ENCODE data around the gene MYF5. TPM values are rescaled to one million over a fixed set of nuclear protein-coding genes. Genes with fewer than 3 reads are reported as not detected.

MYF5 gene
- total RNA-seq, 1 experiment from 2014 or later, result not detected

DNA sequence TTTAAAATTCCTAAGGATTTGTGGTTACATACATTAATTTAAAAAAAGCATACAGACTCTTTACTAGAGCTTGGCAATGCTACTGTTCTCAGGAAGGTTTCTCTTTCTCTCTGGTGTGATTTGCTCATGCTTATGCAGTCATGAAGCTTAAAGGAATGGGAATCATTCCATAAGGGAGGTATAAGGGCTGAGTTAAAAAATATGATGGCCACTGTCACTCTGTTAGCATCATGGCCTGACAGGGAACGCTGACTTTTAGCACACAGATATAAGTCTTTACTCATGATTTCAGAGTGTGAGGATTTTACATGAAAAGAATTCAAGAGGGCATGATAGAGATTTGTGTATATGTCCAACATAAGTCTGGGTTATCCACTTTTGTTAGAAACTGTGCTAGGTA is 3.8 kb downstream of the MYF5 start:
- Histone ChIP-seq H3K4me2 (ENCODE audit: insufficient read depth, insufficient read length, low read length) (no peak overlapping the region), H2BK5ac (ENCODE audit: insufficient read length, low read length) (no peak overlapping the region), H3T11ph (ENCODE audit: low read length) (no peak overlapping the region), H4K20me1 (ENCODE audit: control insufficient read depth, insufficient read depth, insufficient read length) (no peaks in the 10 kb centered on the region), H3K27me3 (ENCODE audit: insufficient read depth, low read length) (peaks cover 3% of the 10 kb centered on the region; the same call in 1 of the 2 replicates), H3K4ac (ENCODE audit: low read depth, low read length) (no peak overlapping the region), H2BK120ac (ENCODE audit: low read depth, low read length, poor library complexity, severe bottlenecking) (no peak overlapping the region), H2AK5ac (ENCODE audit: insufficient read length, low read length) (no peak overlapping the region), H4K8ac (replicated peaks; ENCODE audit: insufficient read length, low read depth, low read length) (no peak overlapping the region), H2AFZ (ENCODE audit: low read length) (no peak overlapping the region), H4K5ac (ENCODE audit: insufficient read length, low read depth, low read length) (no peak overlapping the region), H3K23ac (ENCODE audit: insufficient read length, low read depth, low read length) (no peak overlapping the region), H3K9me3 (ENCODE audit: control insufficient read depth, low read depth, low read length) (no peaks in the 10 kb centered on the region), H3K18ac (ENCODE audit: insufficient read length, low read depth, low read length) (no peak overlapping the region), H3K27ac (ENCODE audit: insufficient read length, low read depth, low read length) (no peak overlapping the region), H2BK20ac (ENCODE audit: low read depth, low read length, poor library complexity, severe bottlenecking) (no peak overlapping the region), H3K79me2 (ENCODE audit: insufficient read depth, low read length) (no peaks in the 10 kb centered on the region), H3K14ac (ENCODE audit: insufficient read depth, low read length) (no peak overlapping the region), H2BK12ac (ENCODE audit: insufficient read length, low read depth, low read length) (no peak overlapping the region), H3K56ac (ENCODE audit: insufficient read length, low read depth, low read length) (no peak overlapping the region), H3K4me1 (ENCODE audit: insufficient read depth, low read length) (0 out of 2 replicates have a peak, but pooled peaks cover 4% of the 10 kb centered on the region), H3K79me1 (ENCODE audit: insufficient read depth, low read depth, low read length, poor library complexity, severe bottlenecking) (no peaks in the 10 kb centered on the region), H3K23me2 (ENCODE audit: insufficient read length, low read depth, low read length, poor library complexity, severe bottlenecking) (no peaks in the 10 kb centered on the region), H4K91ac (ENCODE audit: insufficient read length, low read depth, low read length) (no peak overlapping the region), H3K9ac (ENCODE audit: extremely low read depth, insufficient read length, low read length) (no peak overlapping the region), H2BK15ac (ENCODE audit: low read depth, low read length) (no peak overlapping the region)
- Mint-ChIP-seq H3K36me3 (ENCODE audit: insufficient read depth in 1 of 3, low read depth in 3 of 3) (no peaks in the 10 kb centered on the region), H3K4me1 (peaks cover 14 to 16% of the 10 kb centered on the region in 2 experiments), H3K4me3 (no peak overlapping the region), H3K9me3 (no peaks in the 10 kb centered on the region), H3K27ac (no peak overlapping the region), H3K27me3 (ENCODE audit: low read depth) (peaks cover 26% of the 10 kb centered on the region)
- TF ChIP-seq, protein P1, sequence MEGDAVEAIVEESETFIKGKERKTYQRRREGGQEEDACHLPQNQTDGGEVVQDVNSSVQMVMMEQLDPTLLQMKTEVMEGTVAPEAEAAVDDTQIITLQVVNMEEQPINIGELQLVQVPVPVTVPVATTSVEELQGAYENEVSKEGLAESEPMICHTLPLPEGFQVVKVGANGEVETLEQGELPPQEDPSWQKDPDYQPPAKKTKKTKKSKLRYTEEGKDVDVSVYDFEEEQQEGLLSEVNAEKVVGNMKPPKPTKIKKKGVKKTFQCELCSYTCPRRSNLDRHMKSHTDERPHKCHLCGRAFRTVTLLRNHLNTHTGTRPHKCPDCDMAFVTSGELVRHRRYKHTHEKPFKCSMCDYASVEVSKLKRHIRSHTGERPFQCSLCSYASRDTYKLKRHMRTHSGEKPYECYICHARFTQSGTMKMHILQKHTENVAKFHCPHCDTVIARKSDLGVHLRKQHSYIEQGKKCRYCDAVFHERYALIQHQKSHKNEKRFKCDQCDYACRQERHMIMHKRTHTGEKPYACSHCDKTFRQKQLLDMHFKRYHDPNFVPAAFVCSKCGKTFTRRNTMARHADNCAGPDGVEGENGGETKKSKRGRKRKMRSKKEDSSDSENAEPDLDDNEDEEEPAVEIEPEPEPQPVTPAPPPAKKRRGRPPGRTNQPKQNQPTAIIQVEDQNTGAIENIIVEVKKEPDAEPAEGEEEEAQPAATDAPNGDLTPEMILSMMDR (conservative IDR thresholded peaks at IDR 0.05), result no peak
- WGBS (ENCODE audit: extremely low coverage, insufficient read length, low lambda C conversion rate), result no CpG with 5 or more reads among the region's 1 CpG
- no peak for DNase-seq

All from H9 (cell line).